Stomach smooth muscle (tissue), 2 donors: ENCODE measurements around the gene RASSF10.
A peak's percentile ranks its signal among the peaks of the same experiment; 100 is the strongest.

Source experiments
- H3K27ac ChIP-seq: one replicate; pipeline ENCODE4 v1.7.0; 2013; ENCODE audit warnings: mild to moderate bottlenecking, low read length, inconsistent platforms
- H3K27me3 ChIP-seq, 2 donors: one replicate each; pipeline ENCODE4 v1.7.0; 2013; ENCODE audit warnings: low read length in 2 of 2; ENCODE audit not compliant: insufficient read depth in 2 of 2, control insufficient read depth in 1 of 2
- H3K36me3 ChIP-seq, 2 donors: one replicate each; pipeline ENCODE4 v1.7.0; 2013; ENCODE audit warnings: low read length in 2 of 2; ENCODE audit not compliant: control insufficient read depth in 2 of 2, insufficient read depth in 2 of 2
- H3K4me1 ChIP-seq: one replicate; pipeline ENCODE4 v1.7.0; 2013; ENCODE audit warnings: low read length; ENCODE audit not compliant: control insufficient read depth, insufficient read depth
- H3K4me3 ChIP-seq, 2 donors: one replicate each; pipeline ENCODE4 v1.7.0; 2013; ENCODE audit warnings: low read length in 2 of 2
- H3K9ac ChIP-seq, 2 donors: one replicate each; pipeline ENCODE4 v1.7.0; 2013; ENCODE audit warnings: low read length in 2 of 2, mild to moderate bottlenecking in 1 of 2
- H3K9me3 ChIP-seq, 2 donors: one replicate each; pipeline ENCODE4 v1.7.0; 2013; ENCODE audit warnings: low read length in 2 of 2; ENCODE audit not compliant: control insufficient read depth in 2 of 2
- donor health status: healthy.
- donor health status: Pancreatic carcinoma.

The RASSF10 gene

DNA sequence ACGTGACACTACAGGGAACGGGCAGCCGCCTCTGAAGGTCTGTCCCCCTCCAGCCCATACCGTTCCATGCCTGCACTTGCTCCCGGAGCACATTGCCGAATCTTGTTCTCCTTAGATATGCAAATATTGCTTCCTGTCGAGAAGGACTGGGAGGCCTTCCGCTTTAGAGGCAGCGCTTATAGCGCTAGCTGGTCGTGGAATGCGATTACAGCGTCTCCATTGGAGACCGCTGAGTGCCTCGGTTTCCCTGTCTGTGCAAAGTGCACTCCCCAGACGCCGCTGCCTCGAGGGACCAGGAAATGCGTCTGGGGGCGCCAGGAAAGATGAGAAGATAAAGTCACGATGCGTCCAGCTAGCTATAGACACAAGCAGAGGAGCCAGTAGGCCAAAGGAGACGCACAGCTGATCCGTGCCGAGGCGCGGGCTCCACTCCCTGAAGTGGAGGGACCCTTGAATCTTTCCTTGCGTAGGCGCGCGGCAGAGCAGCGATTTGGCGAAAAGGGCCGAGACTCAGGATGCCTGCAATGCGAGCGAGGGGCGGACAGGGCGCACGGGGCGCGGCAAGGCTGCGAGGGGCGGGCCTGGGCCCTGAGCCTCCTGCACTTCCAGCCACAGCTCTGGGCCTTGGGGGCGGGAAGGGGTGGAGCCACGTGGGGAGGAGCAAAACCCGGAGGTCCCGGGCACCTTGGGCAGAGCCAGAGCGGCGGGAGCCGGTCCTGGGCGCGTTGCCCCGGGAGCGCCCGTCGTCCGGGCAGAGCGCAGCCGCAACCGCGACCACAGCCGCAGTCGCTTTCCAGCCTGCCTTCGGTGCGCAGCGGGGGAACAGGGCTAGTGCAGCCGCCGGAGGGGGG is at the start of gene RASSF10:
TSS of gene RASSF10 (plus strand) at position 692 of the 851 bp plus-strand sequence. CDS start 261 bp downstream, outside the sequence.
- peaks cover 0 to 6% of the 10 kb centered on the region in 2 donors for H3K9me3 ChIP-seq
- H3K27ac ChIP-seq = no peak within 1 kb of the TSS
- no peak within 1 kb of the TSS for H3K9ac ChIP-seq
- peak within 1 kb of the TSS; percentile 4 to 60 for H3K4me3 ChIP-seq
- H3K27me3 ChIP-seq = peaks cover 59 to 63% of the 10 kb centered on the region in 2 donors
- peaks cover 25% of the 10 kb centered on the region for H3K4me1 ChIP-seq
- H3K36me3 ChIP-seq = no peaks in the 10 kb centered on the region

DNA sequence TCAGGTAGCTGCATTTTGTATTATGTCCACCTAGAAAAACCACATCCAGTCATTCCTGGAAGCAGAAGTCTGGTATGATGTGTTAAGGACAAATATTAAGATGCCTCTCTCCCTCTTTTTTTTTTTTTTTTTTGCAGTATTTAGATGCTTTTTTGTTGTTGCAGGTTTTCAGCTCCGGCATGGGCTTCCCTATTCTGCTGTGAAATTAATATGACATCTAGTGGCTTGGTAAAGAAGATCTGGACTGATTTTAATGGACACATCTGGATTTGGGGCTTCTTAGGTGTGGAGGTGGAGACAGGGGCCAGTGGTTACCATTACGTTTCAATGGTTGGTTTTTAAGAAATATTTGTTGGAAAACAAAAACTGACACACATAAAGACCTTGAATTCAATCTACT is 47.5 kb upstream of the RASSF10 start:
- Histone ChIP-seq H3K9ac (no peak overlapping the region), H3K9me3 (no peaks in the 10 kb centered on the region), H3K27me3 (no peaks in the 10 kb centered on the region), H3K36me3 (no peaks in the 10 kb centered on the region), H3K4me1 (no peaks in the 10 kb centered on the region), H3K27ac (no peak overlapping the region), H3K4me3 (no peak overlapping the region)

DNA sequence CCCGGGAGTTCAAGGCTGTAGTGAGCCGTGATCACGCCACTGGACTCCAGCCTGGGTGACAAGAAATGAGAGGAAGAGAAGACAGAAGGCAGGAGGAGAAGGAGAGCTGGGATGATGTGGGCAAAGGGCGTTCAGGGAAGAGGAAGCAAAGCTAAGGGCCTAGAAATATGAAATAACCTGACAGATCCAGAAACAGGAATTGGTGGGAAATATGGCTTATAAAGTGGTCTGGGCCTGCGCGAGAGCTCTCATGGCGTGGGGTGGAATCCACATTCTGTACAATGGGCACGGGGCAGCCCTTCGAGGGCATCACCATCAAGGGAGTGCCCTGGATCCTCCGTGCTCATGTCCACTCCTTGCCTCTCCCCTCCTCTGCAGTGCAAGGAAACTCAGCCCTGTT is 46.8 kb upstream of the RASSF10 start:
- no peaks in the 10 kb centered on the region for H3K36me3 ChIP-seq
- H3K27ac ChIP-seq = no peak overlapping the region
- no peaks in the 10 kb centered on the region for H3K4me1 ChIP-seq
- no peak overlapping the region for H3K4me3 ChIP-seq
- no peaks in the 10 kb centered on the region for H3K9me3 ChIP-seq
- H3K9ac ChIP-seq = no peak overlapping the region
- H3K27me3 ChIP-seq = no peaks in the 10 kb centered on the region

DNA sequence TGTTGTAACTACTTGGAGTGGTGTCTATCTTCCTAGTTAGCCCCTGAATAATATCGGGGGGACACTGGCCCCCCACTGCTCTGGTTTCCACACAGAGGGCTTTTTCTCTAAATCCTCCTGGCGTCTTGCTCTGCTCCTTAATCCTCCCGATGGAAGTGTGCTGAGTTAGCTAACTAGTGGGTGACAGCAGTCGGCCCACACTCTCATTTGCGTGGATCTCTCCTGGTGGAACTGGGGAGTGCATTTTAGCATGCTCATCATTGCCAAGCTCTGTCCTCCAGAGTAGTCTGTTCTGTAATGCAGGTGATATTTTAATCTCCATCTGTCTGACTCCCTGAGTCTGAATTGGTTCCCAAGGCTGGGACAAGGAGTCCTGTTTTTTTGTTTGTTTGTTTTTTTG is 46.1 kb upstream of the RASSF10 start:
- Histone ChIP-seq H3K9me3 (no peaks in the 10 kb centered on the region), H3K36me3 (no peaks in the 10 kb centered on the region), H3K4me1 (no peaks in the 10 kb centered on the region), H3K9ac (no peak overlapping the region), H3K27ac (no peak overlapping the region), H3K27me3 (no peaks in the 10 kb centered on the region), H3K4me3 (no peak overlapping the region)

DNA sequence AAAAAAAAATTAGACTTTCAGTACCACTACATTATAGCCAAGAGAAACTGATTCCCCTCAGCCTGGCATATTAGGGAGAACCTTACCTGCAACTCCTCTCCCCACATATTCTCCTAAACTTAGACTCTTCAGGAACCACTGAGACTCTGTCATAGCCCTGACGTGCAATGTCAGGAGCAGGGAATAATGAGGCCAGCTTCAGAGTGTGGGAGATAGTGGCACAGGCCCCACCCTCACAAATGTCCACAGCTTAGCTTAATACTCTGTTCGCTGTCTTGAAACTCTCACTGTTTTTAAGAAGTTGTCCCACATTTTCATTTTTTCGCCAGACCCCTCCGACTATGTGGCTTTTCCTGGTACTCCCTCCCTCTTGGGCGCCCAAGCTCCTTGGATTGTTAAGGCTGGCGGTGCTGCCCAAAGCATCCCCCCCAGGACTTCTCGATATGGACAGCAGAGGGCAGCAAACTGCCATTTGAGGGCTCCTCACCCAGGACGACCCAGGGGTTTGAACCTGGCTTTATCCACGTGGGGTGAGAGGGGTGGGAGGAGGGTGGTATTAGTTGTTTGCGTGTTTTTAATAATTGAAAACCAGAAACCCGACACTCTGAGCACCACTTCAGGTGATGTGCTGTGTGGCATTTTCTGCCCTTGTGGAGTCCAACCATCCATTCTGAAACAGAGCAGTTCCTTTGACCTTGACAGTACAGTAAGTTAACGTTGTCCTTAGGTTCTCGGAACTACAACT is 45.2 kb upstream of the RASSF10 start:
- no peak overlapping the region for H3K4me3 ChIP-seq
- no peaks in the 10 kb centered on the region for H3K27me3 ChIP-seq
- no peaks in the 10 kb centered on the region for H3K9me3 ChIP-seq
- H3K9ac ChIP-seq = no peak overlapping the region
- H3K36me3 ChIP-seq = no peaks in the 10 kb centered on the region
- H3K4me1 ChIP-seq = no peaks in the 10 kb centered on the region
- H3K27ac ChIP-seq = no peak overlapping the region

DNA sequence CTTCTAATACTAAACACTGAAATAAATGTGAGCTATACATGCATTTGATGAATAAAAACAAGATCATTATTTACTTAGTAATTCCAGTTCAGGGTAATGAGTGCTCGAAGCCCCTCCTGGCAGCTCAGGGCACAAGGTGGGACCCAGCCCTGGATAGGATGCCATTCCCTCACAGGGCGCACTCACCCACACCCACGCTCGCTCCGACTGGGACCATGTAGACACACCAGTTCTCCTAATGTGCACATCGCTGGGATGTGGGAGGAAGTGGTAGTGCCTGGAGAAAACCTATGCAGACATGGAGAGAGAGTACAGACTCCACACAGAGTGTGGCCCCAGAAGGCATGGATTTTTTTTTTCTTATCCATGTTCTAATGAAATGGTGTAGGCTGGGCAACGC is 44.5 kb upstream of the RASSF10 start:
- Histone ChIP-seq H3K27me3 (no peaks in the 10 kb centered on the region), H3K4me1 (no peaks in the 10 kb centered on the region), H3K36me3 (no peaks in the 10 kb centered on the region)

DNA sequence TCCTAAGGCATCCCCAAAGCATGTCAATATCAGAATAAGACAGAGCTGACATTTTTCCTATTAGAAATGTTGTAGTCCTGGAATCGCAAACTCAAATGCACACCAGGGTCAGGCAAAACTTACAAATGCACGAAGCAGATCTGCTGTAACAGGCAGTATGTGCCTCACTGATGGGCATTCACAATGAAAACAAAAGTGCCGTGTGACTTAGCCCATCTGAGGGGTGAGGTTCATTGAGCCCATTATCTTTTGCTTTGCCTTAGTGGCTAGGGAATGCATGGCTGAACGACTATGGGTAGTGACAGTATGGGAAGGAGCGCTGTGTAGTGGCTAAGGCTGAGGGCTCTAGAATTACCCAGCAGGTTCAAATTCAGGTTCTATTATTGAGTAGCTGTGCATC is 43.1 kb upstream of the RASSF10 start:
- H3K4me1 ChIP-seq = no peaks in the 10 kb centered on the region
- H3K9ac ChIP-seq = no peak overlapping the region
- H3K27ac ChIP-seq = no peak overlapping the region
- H3K4me3 ChIP-seq = no peak overlapping the region
- H3K36me3 ChIP-seq = no peaks in the 10 kb centered on the region
- no peaks in the 10 kb centered on the region for H3K9me3 ChIP-seq
- H3K27me3 ChIP-seq = no peaks in the 10 kb centered on the region

More for the DNA sequence above, 44.5 kb upstream of the RASSF10 start:
- no peak overlapping the region for H3K27ac ChIP-seq
- H3K9ac ChIP-seq = no peak overlapping the region
- H3K9me3 ChIP-seq = no peaks in the 10 kb centered on the region
- H3K4me3 ChIP-seq = no peak overlapping the region

DNA sequence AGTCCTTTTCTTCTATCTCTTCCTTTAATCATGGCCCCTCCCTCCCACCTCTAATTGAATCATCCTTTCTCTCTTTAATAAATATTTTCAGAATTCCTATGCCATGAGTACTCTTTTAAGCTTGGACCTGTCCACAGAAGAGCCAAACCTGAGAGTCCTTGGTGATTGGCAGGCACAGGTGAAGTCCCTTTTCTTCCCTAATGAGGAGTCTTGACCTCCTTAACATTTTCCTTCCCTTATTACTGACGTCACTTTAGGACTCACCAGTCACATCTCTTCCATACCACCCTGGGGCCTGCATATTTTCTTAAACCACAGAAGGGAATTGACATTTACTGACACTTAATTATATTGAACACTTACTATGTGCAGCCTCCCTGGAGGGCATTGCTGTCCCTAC is 41.0 kb upstream of the RASSF10 start:
- Histone ChIP-seq H3K36me3 (no peaks in the 10 kb centered on the region), H3K4me1 (no peaks in the 10 kb centered on the region), H3K9me3 (no peaks in the 10 kb centered on the region), H3K27me3 (no peaks in the 10 kb centered on the region), H3K9ac (no peak overlapping the region), H3K4me3 (no peak overlapping the region), H3K27ac (no peak overlapping the region)

DNA sequence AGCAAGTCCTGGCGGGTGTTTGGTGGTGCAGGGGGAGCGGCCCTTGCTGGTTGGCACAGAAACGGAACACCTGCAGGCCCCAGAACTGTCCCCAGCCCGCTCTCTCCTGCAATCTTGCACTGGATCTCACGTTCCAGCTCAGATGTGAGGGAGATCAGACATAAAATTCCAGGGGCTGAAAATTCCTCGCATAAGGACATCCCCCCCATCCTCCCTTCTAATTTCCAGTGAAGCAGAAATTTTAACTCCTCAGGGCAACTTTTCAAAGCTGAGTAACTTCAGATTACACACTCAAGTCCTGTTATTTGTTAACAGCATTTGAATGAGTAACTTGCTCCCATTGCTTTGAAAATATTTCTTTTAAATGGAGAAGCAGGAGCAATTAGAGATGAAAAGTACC is 40.3 kb upstream of the RASSF10 start:
- H3K27ac ChIP-seq = no peak overlapping the region
- no peaks in the 10 kb centered on the region for H3K4me1 ChIP-seq
- H3K36me3 ChIP-seq = no peaks in the 10 kb centered on the region
- no peaks in the 10 kb centered on the region for H3K27me3 ChIP-seq
- H3K9ac ChIP-seq = no peak overlapping the region
- no peak overlapping the region for H3K4me3 ChIP-seq
- no peaks in the 10 kb centered on the region for H3K9me3 ChIP-seq

DNA sequence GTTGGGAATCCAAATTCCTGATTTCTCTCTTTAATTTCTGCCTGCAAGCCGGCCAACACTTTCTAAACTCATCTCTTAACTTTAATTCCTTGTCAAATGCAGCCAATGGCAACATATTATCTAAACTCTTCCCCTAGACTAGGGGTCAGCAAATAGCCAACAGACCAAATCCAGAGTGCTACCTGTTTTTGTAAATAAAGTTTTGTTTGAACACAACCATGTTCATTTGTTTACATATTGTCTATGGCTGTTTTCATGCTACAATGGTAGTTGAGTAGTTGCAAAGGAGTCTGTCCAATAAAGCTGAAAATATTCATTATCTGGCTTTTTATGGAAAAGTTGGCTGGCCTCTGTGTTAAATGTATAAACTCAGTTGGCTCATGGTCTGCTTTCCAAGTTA is 37.2 kb upstream of the RASSF10 start:
- no peaks in the 10 kb centered on the region for H3K4me1 ChIP-seq
- H3K27ac ChIP-seq = no peak overlapping the region
- no peaks in the 10 kb centered on the region for H3K27me3 ChIP-seq
- H3K9me3 ChIP-seq = no peaks in the 10 kb centered on the region
- no peak overlapping the region for H3K9ac ChIP-seq
- no peak overlapping the region for H3K4me3 ChIP-seq
- H3K36me3 ChIP-seq = no peaks in the 10 kb centered on the region
